PC-3 (cell line): ENCODE measurements around the gene LYRM9.

Source experiments
- CTCF ChIP-seq: fragments of 300-600 bp; sonication (generic); conservative IDR thresholded peaks from 2 replicates; pipeline ENCODE4 v1.5.1; 2017; ENCODE audit warnings: antibody characterized with exemption, low read depth, mild to moderate bottlenecking, low read length
- EZH2 ChIP-seq: fragments of 300-600 bp; sonication (generic); IDR thresholded peaks from one replicate; pipeline ENCODE4 v1.6.1; 2017; ENCODE audit warnings: antibody characterized with exemption, mild to moderate bottlenecking, low read length; ENCODE audit not compliant: unreplicated experiment
- EZH2phosphoT487 ChIP-seq: fragments of 300-600 bp; sonication (generic); IDR thresholded peaks from 2 replicates; pipeline ENCODE4 v1.6.1; 2018; ENCODE audit warnings: mild to moderate bottlenecking, antibody characterized with exemption, low read length, borderline replicate concordance

GRCh38 chr17:27836651-27837050, 56.5 kb downstream of the LYRM9 start:
- no peak for TF ChIP-seq CTCF
- TF ChIP-seq EZH2phosphoT487: no peak
- no peak for TF ChIP-seq EZH2
